HG02798 (cell line): ENCODE data around the gene BBC3.

Experiments used
- ATAC-seq: cut with Tn5 transposase; IDR thresholded peaks from one replicate; pipeline ENCODE4 v1.9.1; 2021; ENCODE audit warnings: mild to moderate bottlenecking; ENCODE audit not compliant: unreplicated experiment, poor library complexity

BBC3 gene

GRCh38 chr19:47236072-47236675 is 5.2 kb upstream of the BBC3 start:
- no peak for ATAC-seq

- ATAC-seq, result no peak
Measured at GRCh38 chr19:47232422-47233211, 1.6 kb upstream of the BBC3 start.

GRCh38 chr19:47231215-47232054 is 436 bp upstream of the BBC3 start:
- peak; percentile 34 for ATAC-seq

- ATAC-seq, result peak; percentile 13
Measured at GRCh38 chr19:47230054-47230920, 712 bp downstream of the BBC3 start.

GRCh38 chr19:47229676-47230053 is 1.3 kb downstream of the BBC3 start:
- ATAC-seq, result no peak

- no peak for ATAC-seq
Measured at GRCh38 chr19:47228937-47229675, 1.9 kb downstream of the BBC3 start.

- ATAC-seq, result peak; percentile 1
Measured at GRCh38 chr19:47228168-47228936, 2.6 kb downstream of the BBC3 start.

- ATAC-seq, result peak; percentile 15
Measured at GRCh38 chr19:47227352-47228167, 3.4 kb downstream of the BBC3 start.

- ATAC-seq, result peak; percentile 17
Measured at GRCh38 chr19:47226426-47227351, 4.3 kb downstream of the BBC3 start.

- ATAC-seq, result peak; percentile 49
Measured at GRCh38 chr19:47225746-47226425, 5.1 kb downstream of the BBC3 start.

GRCh38 chr19:47221890-47222289 is 9.1 kb downstream of the BBC3 start:
- ATAC-seq, result no peak

- no peak for ATAC-seq
Measured at GRCh38 chr19:47221080-47221841, 9.7 kb downstream of the BBC3 start.

GRCh38 chr19:47215581-47215980 is 15.4 kb downstream of the BBC3 start:
- ATAC-seq, result no peak

- peak; percentile 39 for ATAC-seq
Measured at GRCh38 chr19:47210689-47211316, 20.2 kb downstream of the BBC3 start.

GRCh38 chr19:47210180-47210490 is 20.9 kb downstream of the BBC3 start:
- no peak for ATAC-seq
